ENCODE measurements around the gene MAD2L2.

The MAD2L2 gene

GRCh38 chr1:11628767-11629166 is 52.2 kb downstream of the MAD2L2 start:
- TF ChIP-seq GATA2 (IDR thresholded peaks at IDR 0.05; ENCODE audit: low read depth, low read length) (no peak), GATA3 (IDR thresholded peaks at IDR 0.05; ENCODE audit: low read depth, low read length) (no peak)

GRCh38 chr1:11626551-11626950 is 54.4 kb downstream of the MAD2L2 start:
- TF ChIP-seq GATA2 (IDR thresholded peaks at IDR 0.05; ENCODE audit: low read depth, low read length) (no peak), GATA3 (IDR thresholded peaks at IDR 0.05; ENCODE audit: low read depth, low read length) (no peak)
